B cell (primary cell): ENCODE data around the gene RBM4B. TPM values are rescaled to one million over a fixed set of nuclear protein-coding genes. Genes with fewer than 3 reads are reported as not detected.

Source experiments
- ATAC-seq: fragments of 200-7000 bp; cut with Tn5 transposase; one replicate; pipeline ENCODE4 v1.10.0; 2021; ENCODE audit warnings: low read depth, mild to moderate bottlenecking, moderate number of reproducible peaks, moderate library complexity
- CTCF ChIA-PET: fragments of 350-600 bp; sonication (Branson Sonifier 250); formaldehyde crosslinking; loops from one replicate; lab custom pipeline; 2021; ENCODE audit warnings: antibody characterized with exemption, inconsistent platforms; lab: Charles Lee
- POLR2A ChIA-PET: fragments of 350-600 bp; sonication (Branson Sonifier 250); formaldehyde crosslinking; loops from one replicate; lab custom pipeline; 2021; ENCODE audit warnings: antibody characterized with exemption; lab: Charles Lee
- DNase-seq: peaks from one replicate; pipeline ENCODE4 v3.0.0; 2013
- H2AFZ ChIP-seq: 2 replicates; pipeline ENCODE4 v1.6.1; 2012; ENCODE audit warnings: mild to moderate bottlenecking, low read depth, low read length; ENCODE audit not compliant: insufficient read depth, poor library complexity, severe bottlenecking
- H3K27ac ChIP-seq, 2 donors: 1 replicate in 1 of 2; 2 replicates in 1 of 2; pipeline ENCODE4 v1.5.1; 2012 to 2013; ENCODE audit warnings: low read length in 2 of 2, mild to moderate bottlenecking in 2 of 2, moderate library complexity in 1 of 2
- H3K27me3 ChIP-seq, 4 experiments: fragments of 200-600 bp in 1 of 4; sonication (generic) in 1 of 4; replicated peaks in 1 of 4; 1 replicate in 2 of 4; 2 replicates in 2 of 4; pipeline versions ENCODE4 v1.6.1 to v1.7.0; 2013 to 2016; ENCODE audit warnings: low read length in 3 of 4, mild to moderate bottlenecking in 2 of 4, mixed read lengths in 1 of 4, moderate library complexity in 1 of 4; ENCODE audit not compliant: insufficient read depth in 4 of 4, control insufficient read depth in 3 of 4; ENCODE audit errors: control extremely low read depth in 1 of 4
- H3K36me3 ChIP-seq, 2 experiments: replicated peaks in 1 of 2; 1 replicate in 1 of 2; 2 replicates in 1 of 2; pipeline versions ENCODE4 v1.6.1 to v1.7.1; 2013; ENCODE audit warnings: low read length in 1 of 2; ENCODE audit not compliant: insufficient read depth in 2 of 2, control insufficient read depth in 1 of 2; ENCODE audit errors: control extremely low read depth in 1 of 2, extremely low read depth in 1 of 2
- H3K4me1 ChIP-seq, 2 donors: fragments of 200-600 bp in 1 of 2; sonication (generic) in 1 of 2; 1 replicate in 1 of 2; 2 replicates in 1 of 2; pipeline versions ENCODE4 v1.5.1 to v1.6.1; 2013 to 2017; ENCODE audit warnings: low read length in 2 of 2; ENCODE audit not compliant: control insufficient read depth in 2 of 2, insufficient read depth in 2 of 2
- H3K4me2 ChIP-seq: replicated peaks from 2 replicates; pipeline ENCODE3; 2012; ENCODE audit warnings: mild to moderate bottlenecking, low read depth, low read length; ENCODE audit not compliant: poor library complexity, severe bottlenecking
- H3K4me3 ChIP-seq, 5 experiments: fragments of 200-600 bp in 1 of 5; sonication (generic) in 1 of 5; 1 replicate in 3 of 5; 2 replicates in 2 of 5; pipeline versions ENCODE4 v1.5.1 to v1.7.0; 2011 to 2016; ENCODE audit warnings: low read length in 4 of 5, mild to moderate bottlenecking in 4 of 5, low read depth in 2 of 5, control low read depth in 1 of 5, moderate library complexity in 1 of 5; ENCODE audit not compliant: insufficient read depth in 1 of 5; ENCODE audit errors: control extremely low read depth in 1 of 5, extremely low read depth in 1 of 5
- H3K79me2 ChIP-seq: fragments of 200-600 bp; sonication (generic); one replicate; pipeline ENCODE4 v1.6.0; 2016; ENCODE audit warnings: low read length; ENCODE audit not compliant: control insufficient read depth, insufficient read depth
- H3K9ac ChIP-seq: fragments of 200-600 bp; sonication (generic); 2 replicates; pipeline ENCODE4 v1.6.1; 2017; ENCODE audit warnings: mild to moderate bottlenecking, low read length, moderate library complexity
- H3K9me3 ChIP-seq, 3 donors: one replicate each; pipeline versions ENCODE4 v1.6.1 to v1.7.1; 2013; ENCODE audit warnings: low read length in 2 of 3; ENCODE audit not compliant: control insufficient read depth in 2 of 3, insufficient read depth in 1 of 3; ENCODE audit errors: control extremely low read depth in 1 of 3
- H4K20me1 ChIP-seq: 2 replicates; pipeline ENCODE4 v1.6.0; 2012; ENCODE audit warnings: mild to moderate bottlenecking, low read length; ENCODE audit not compliant: insufficient read depth, control insufficient read depth, poor library complexity, severe bottlenecking
- H3K27ac Mint-ChIP-seq: one replicate; pipeline ENCODE4 v1.8.0; 2021; ENCODE audit warnings: mixed read lengths
- H3K27me3 Mint-ChIP-seq: one replicate; pipeline ENCODE4 v1.8.0; 2021; ENCODE audit warnings: mixed read lengths
- H3K4me1 Mint-ChIP-seq: one replicate; pipeline ENCODE4 v1.8.0; 2021; ENCODE audit warnings: mixed read lengths
- H3K4me3 Mint-ChIP-seq: one replicate; pipeline ENCODE4 v1.8.0; 2021; ENCODE audit warnings: mixed read lengths
- H3K9me3 Mint-ChIP-seq: one replicate; pipeline ENCODE4 v1.8.0; 2022; ENCODE audit warnings: mixed read lengths; ENCODE audit not compliant: insufficient read depth
- CTCF ChIP-seq: fragments of 200-600 bp; IDR thresholded peaks from one replicate; pipeline ENCODE4 v1.8.0; 2022; ENCODE audit warnings: antibody characterized with exemption, mild to moderate bottlenecking
- EZH2 ChIP-seq: IDR thresholded peaks from 2 replicates; pipeline ENCODE4 v1.6.1; 2012; ENCODE audit warnings: borderline replicate concordance, low read depth, mild to moderate bottlenecking, moderate library complexity, low read length; ENCODE audit not compliant: insufficient read depth, poor library complexity, severe bottlenecking
- WGBS: methylation state at CpG from one replicate; pipeline ENCODE4 v1.1.5; 2013; ENCODE audit warnings: missing lambda C conversion rate; ENCODE audit not compliant: insufficient coverage; 5-methylcytosine and 5-hydroxymethylcytosine counted together
- intact Hi-C: fragments of 100-400 bp; cut with micrococcal nuclease; formaldehyde crosslinking; loops from one replicate; pipeline ENCODE4 v1.10.0; 2022
- polyA plus RNA-seq: library from polyadenylated mRNA; depleted of rRNA; stranded (reverse); fragments of >200 nt; gene quantifications from 2 replicates; pipeline ENCODE4 v1.2.3, GENCODE V29; 2012
- total RNA-seq, 2 donors: library from RNA; stranded (reverse); fragments of 120-200 nt in 1 of 2; gene quantifications; 1 replicate in 1 of 2; 2 replicates in 1 of 2; pipeline versions ENCODE4 v1.2.3 to v1.2.4, GENCODE V29; 2013 to 2022

Gene RBM4B
- total and polyA plus RNA-seq, 2 donors (not counting 1 experiment from before 2014, with no cell fraction given), result 33.2 to 61.3 TPM

GRCh38 chr11:66708701-66709100, 31.0 kb upstream of the RBM4B start:
- Mint-ChIP-seq H3K9me3 (no peaks in the 10 kb centered on the region), H3K27me3 (peaks cover 4% of the 10 kb centered on the region), H3K27ac (no peak overlapping the region), H3K4me3 (no peak overlapping the region), H3K4me1 (no peaks in the 10 kb centered on the region)
- Histone ChIP-seq H3K27ac (no peak overlapping the region), H2AFZ (no peak overlapping the region), H3K4me2 (no peak overlapping the region), H3K27me3 (peaks cover 0 to 2% (median 0%) of the 10 kb centered on the region in 4 experiments), H3K4me1 (no peaks in the 10 kb centered on the region), H3K79me2 (no peaks in the 10 kb centered on the region), H3K4me3 (no peak overlapping the region), H3K9ac (no peak overlapping the region), H3K36me3 (no peaks in the 10 kb centered on the region), H3K9me3 (no peaks in the 10 kb centered on the region), H4K20me1 (no peaks in the 10 kb centered on the region)
- ATAC-seq (no peak), DNase-seq (no peak)
- ChIA-PET CTCF (no interaction called here), POLR2A (no interaction called here)
- TF ChIP-seq CTCF, result no peak
- TF ChIP-seq EZH2, result no peak
- 94% methylated on average over 12 of the region's 14 CpGs for WGBS
- intact Hi-C loops, result no loop called here

GRCh38 chr11:66708094-66708493, 30.4 kb upstream of the RBM4B start:
- Mint-ChIP-seq H3K27me3 (no peaks in the 10 kb centered on the region), H3K4me1 (no peaks in the 10 kb centered on the region), H3K27ac (no peak overlapping the region), H3K9me3 (no peaks in the 10 kb centered on the region), H3K4me3 (no peak overlapping the region)
- no peak overlapping the region for H3K4me2 ChIP-seq
- H4K20me1 ChIP-seq, result no peaks in the 10 kb centered on the region
- 88% methylated on average over 14 of the region's 20 CpGs for WGBS
- no peak overlapping the region for H3K27ac ChIP-seq
- TF ChIP-seq EZH2, result no peak
- no peak for TF ChIP-seq CTCF
- intact Hi-C loops, result no loop called here
- H3K9me3 ChIP-seq, result no peaks in the 10 kb centered on the region
- no peaks in the 10 kb centered on the region for H3K4me1 ChIP-seq
- ChIA-PET POLR2A (no interaction called here), CTCF (no interaction called here)
- ATAC-seq, result no peak
- H3K36me3 ChIP-seq, result no peaks in the 10 kb centered on the region
- H2AFZ ChIP-seq, result no peak overlapping the region
- H3K9ac ChIP-seq, result no peak overlapping the region
- no peak for DNase-seq
- H3K4me3 ChIP-seq, result no peak overlapping the region
- no peaks in the 10 kb centered on the region for H3K79me2 ChIP-seq
- H3K27me3 ChIP-seq, result peaks cover 0 to 2% (median 0%) of the 10 kb centered on the region in 4 experiments
